ENCODE results near the gene PRKAR1B.

DNA sequence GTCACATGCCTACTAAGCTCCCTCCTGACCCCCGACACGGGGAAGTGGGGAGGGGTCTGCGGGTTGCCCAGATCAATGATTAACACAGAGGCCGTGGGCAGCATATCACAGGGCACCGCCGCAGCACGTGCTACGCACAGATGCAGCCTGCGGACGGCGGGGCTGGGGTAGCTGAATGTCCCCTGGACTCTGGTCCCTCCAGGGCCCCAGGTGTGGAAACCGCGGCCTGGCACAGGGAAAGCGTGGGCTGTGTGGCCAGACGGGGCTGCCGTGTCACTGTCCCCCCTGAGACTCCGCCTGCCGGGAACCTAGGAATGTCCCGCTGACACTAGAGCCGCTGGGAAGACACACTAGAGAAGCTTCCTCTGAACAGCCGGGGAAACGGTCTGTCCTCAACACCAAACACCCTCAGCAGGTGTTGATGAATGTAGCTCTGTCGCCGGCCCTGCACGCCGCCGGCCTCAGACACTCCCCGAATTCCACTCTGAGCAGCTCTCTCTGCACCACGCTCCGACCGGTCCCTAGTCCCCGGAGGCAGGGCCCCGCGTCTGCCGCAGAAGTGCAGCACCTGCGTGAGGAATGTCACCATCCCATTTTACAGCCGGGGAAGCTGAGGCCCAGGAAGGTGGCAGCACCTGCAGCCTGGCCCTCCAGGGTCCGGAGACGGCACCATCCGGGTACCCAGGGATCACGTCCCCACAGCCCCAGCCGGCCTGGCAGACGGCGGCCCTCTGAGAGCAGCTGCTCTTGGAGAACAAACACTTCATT, 174.0 kb downstream of the PRKAR1B start:
- TF ChIP-seq ZNF24 (IDR thresholded peaks at IDR 0.05) (no peak), POLR2A (IDR thresholded peaks at IDR 0.05; ENCODE audit: low read depth, low read length) (no peak)

Data from GM12878 (cell line).